ENCODE data around the gene CCDC9B. TPM values are rescaled to one million over a fixed set of nuclear protein-coding genes. Genes with fewer than 3 reads are reported as not detected.

Gene CCDC9B
- total RNA-seq, 4 donors from 2014 or later, result 28.0 to 105 (median 66.7) TPM

DNA sequence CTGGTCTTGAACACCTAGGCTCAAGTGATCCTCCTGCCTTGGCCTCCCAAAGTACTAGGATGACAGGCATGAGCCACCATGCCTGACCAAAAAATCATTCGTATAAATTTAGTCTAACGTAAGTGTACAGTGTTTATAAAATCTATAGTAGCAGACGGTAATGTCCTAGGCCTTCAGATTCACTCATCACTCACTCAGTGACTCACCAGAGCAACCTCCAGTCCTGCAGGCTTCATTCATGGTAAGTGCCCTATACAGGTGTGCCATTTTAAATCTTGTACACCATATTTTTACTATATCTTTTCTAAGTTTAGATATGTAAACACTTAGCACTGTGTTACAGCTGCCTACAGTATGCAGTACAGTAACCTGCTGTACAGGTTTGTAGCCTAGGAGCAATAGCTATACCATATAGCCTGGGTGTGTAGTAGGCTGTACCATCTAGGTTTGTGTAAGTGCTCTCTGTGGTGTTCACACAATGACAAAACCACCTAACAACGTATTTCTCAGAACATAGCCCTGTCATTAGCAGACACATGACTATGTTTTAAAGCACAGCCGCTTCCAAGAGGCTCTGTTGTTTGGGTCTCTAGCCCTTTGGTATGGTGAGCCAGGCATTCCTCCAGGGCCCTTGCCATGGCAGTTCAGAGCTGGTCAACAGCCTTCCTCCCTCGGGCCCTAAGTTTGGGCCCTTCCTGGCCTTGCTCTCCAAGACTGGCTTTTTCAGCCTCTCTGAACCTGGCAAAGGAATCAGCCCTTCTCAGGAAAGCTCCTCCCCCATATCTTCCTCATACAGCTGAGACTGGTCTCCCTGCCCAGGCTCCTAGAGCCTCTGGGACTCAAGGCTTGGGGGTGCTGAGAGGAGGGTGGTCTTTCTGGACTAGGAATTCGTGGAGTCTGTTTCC, 1.9 kb upstream of the CCDC9B start:
- 28 to 43% methylated on average over 5 to 6 of the region's 7 CpGs for WGBS, 2 donors (ENCODE audit: low coverage in 1 of 2)
- H3K27ac ChIP-seq, result peak overlapping the region in 3 of 4 donors; percentile 70 to 98 (median 98)

DNA sequence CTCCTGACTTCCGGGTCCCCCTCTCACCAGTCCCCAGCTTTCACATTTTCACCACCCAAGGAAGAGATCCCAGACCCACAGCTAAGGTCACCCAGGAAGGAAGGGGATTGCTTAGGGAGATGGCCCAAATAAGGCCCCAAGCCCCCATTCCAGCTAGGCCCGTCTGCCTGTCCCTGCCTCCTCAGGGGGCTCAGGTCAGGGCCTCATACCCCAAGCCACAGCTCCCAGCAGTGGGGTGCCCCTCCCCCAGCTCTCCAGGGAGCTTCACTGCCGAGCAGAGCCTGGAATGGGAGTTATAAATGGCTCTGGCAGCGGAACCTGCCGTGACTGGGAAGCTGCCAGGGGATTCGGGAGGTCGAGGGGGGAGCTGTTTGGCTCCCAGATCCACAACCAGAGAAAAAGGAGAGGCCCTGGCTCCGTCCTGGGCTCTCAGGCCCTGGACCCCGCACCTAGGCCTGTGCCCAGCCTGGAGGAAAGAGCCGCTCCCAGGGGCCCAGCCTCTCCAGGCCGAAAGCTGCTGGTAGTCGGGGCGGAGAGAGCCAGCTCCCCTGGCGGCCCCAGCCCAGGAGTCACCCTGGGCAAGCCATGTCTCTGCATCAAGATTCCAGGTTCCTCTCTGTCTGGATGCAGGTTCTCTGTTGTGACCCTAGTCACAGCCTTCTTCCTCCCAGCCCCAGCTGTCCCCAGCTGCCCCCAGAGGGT, 550 bp downstream of the CCDC9B start:
- peak; percentile 91 for TF ChIP-seq POLR2AphosphoS5 (IDR thresholded peaks at IDR 0.05)
- TF ChIP-seq POLR2A (IDR thresholded peaks at IDR 0.05), result peak in 1 of 2 donors; percentile 25
- TF ChIP-seq EP300 (IDR thresholded peaks at IDR 0.05), result no peak
- TF ChIP-seq, protein P1, sequence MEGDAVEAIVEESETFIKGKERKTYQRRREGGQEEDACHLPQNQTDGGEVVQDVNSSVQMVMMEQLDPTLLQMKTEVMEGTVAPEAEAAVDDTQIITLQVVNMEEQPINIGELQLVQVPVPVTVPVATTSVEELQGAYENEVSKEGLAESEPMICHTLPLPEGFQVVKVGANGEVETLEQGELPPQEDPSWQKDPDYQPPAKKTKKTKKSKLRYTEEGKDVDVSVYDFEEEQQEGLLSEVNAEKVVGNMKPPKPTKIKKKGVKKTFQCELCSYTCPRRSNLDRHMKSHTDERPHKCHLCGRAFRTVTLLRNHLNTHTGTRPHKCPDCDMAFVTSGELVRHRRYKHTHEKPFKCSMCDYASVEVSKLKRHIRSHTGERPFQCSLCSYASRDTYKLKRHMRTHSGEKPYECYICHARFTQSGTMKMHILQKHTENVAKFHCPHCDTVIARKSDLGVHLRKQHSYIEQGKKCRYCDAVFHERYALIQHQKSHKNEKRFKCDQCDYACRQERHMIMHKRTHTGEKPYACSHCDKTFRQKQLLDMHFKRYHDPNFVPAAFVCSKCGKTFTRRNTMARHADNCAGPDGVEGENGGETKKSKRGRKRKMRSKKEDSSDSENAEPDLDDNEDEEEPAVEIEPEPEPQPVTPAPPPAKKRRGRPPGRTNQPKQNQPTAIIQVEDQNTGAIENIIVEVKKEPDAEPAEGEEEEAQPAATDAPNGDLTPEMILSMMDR (IDR thresholded peaks at IDR 0.05), result peak in 2 of 4 experiments; percentile 18 to 26
- H3K36me3 ChIP-seq, result peaks cover 0 to 25% of the 10 kb centered on the region in 2 donors
- ATAC-seq, result peak; percentile 71
- no CpG with 5 or more reads among the region's 14 CpGs for WGBS, 2 donors (ENCODE audit: low coverage in 1 of 2)
- peak overlapping the region; percentile 96 to 98 (median 98) for H3K27ac ChIP-seq
- peaks cover 0 to 100% (median 55%) of the 10 kb centered on the region in 3 donors for H3K4me1 ChIP-seq
- no peaks in the 10 kb centered on the region for H3K27me3 ChIP-seq
- H3K9me3 ChIP-seq, result no peaks in the 10 kb centered on the region
- H3K4me3 ChIP-seq, result peak overlapping the region; percentile 51 to 60

More for the DNA sequence above, 1.9 kb upstream of the CCDC9B start:
- Histone ChIP-seq H3K36me3 (no peaks in the 10 kb centered on the region), H3K4me3 (no peak overlapping the region), H3K9me3 (no peaks in the 10 kb centered on the region), H3K4me1 (peaks cover 0 to 75% (median 45%) of the 10 kb centered on the region in 3 donors), H3K27me3 (no peaks in the 10 kb centered on the region)
- no peak for TF ChIP-seq EP300 (IDR thresholded peaks at IDR 0.05)
- TF ChIP-seq POLR2A (IDR thresholded peaks at IDR 0.05), result no peak
- TF ChIP-seq, protein P1 (IDR thresholded peaks at IDR 0.05), result no peak
- TF ChIP-seq POLR2AphosphoS5 (IDR thresholded peaks at IDR 0.05), result no peak
- no peak for ATAC-seq

DNA sequence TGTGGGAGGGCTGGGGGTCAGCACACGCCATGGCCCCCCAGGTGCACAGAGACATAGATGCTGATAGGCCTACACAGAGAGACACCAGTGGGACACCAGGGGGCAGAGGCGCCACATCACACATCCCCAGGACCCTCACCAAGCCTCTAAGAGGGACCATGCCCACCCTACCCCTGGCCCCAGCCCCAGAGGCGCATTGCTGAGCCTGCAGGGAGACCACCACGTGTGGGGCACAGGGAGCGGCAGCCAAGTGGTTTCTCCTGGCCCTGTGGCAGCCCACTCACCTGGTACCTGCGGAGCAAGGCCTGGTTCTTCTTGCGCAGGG, 1.2 kb downstream of the CCDC9B start:
- Histone ChIP-seq H3K4me1 (peaks cover 0 to 100% (median 58%) of the 10 kb centered on the region in 3 donors), H3K4me3 (peak overlapping the region; percentile 51 to 60), H3K27me3 (no peaks in the 10 kb centered on the region), H3K27ac (peak overlapping the region; percentile 96 to 98 (median 98)), H3K36me3 (peaks cover 0 to 31% of the 10 kb centered on the region in 2 donors), H3K9me3 (no peaks in the 10 kb centered on the region)
- no CpG with 5 or more reads among the region's 7 CpGs for WGBS, 2 donors (ENCODE audit: low coverage in 1 of 2)
- TF ChIP-seq POLR2A (IDR thresholded peaks at IDR 0.05) (no peak), EP300 (IDR thresholded peaks at IDR 0.05) (no peak), POLR2AphosphoS5 (IDR thresholded peaks at IDR 0.05) (no peak)
- TF ChIP-seq, protein P1 (IDR thresholded peaks at IDR 0.05), result no peak
- ATAC-seq, result no peak

DNA sequence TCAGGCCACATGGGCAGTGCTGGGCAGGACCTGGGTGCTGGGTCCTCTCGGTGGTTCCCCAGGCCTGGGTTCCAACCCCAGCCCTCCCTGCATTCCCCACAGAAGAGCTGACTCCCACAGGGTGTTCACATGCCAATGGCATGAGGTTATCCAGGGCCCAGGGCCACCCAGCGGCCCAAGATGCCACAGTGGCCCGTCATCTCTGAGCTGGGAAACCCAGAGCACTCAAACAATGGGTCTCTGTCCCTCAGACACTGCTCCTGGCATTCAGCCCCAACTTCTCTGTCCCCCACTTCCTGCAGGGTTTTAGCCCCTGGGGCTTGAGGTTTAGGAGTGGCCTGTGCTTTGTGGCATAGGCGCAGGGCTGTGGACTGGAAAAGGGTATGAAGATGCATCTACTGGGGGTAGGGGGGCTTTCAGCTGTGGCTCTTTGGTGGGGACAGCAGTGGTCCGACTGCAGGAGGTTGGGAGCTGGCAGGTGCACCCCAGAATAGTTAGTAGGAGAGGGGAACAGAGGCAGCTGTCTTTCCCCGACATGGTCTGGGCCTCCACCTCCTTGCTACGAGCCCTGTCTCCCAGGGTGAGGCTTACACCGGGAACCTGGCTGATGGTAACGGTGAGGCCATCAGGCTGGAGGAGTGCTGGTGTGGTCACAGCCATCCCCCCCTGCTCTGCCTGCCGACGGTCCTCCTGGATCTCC, 1.7 kb downstream of the CCDC9B start:
- peaks cover 0 to 100% (median 58%) of the 10 kb centered on the region in 3 donors for H3K4me1 ChIP-seq
- H3K36me3 ChIP-seq, result peaks cover 0 to 31% of the 10 kb centered on the region in 2 donors
- H3K4me3 ChIP-seq, result peak overlapping the region; percentile 51 to 60
- no peak for TF ChIP-seq EP300 (IDR thresholded peaks at IDR 0.05)
- peak in 1 of 2 donors; percentile 24 for TF ChIP-seq POLR2A (IDR thresholded peaks at IDR 0.05)
- TF ChIP-seq POLR2AphosphoS5 (IDR thresholded peaks at IDR 0.05), result peak; percentile 83
- TF ChIP-seq, protein P1 (IDR thresholded peaks at IDR 0.05), result no peak
- ATAC-seq, result peak; percentile 39
- H3K27ac ChIP-seq, result peak overlapping the region; percentile 96 to 98 (median 98)
- no peaks in the 10 kb centered on the region for H3K27me3 ChIP-seq
- 100% methylated on average over 1 of the region's 11 CpGs; no CpG with 5 or more reads in 1 of the 2 donors for WGBS, 2 donors (ENCODE audit: low coverage in 1 of 2)
- no peaks in the 10 kb centered on the region for H3K9me3 ChIP-seq

All from gastroesophageal sphincter (tissue), 4 donors.